HepG2 (cell line): ENCODE results near the gene DACT2. TPM values are rescaled to one million over a fixed set of nuclear protein-coding genes. Genes with fewer than 3 reads are reported as not detected.

Source experiments
- ATAC-seq: fragments of 200-7000 bp; cut with Tn5 transposase; 3 replicates; pipeline ENCODE4 v1.9.1; 2020; ENCODE audit warnings: mild to moderate bottlenecking, moderate library complexity
- BruUV-seq: library from RNA; stranded (reverse); fragments of 400-500 nt; replicated peaks from 2 replicates; lab custom pipeline; 2021; lab: Mats Ljungman, UMichigan
- CTCF ChIA-PET: fragments of 300-600 bp; formaldehyde crosslinking; extraction: SDS; loops from one replicate; lab custom pipeline; 2021; ENCODE audit warnings: low total read pairs, inconsistent platforms, low intra/inter-chr PET ratio; lab: Yijun Ruan, JAX
- POLR2A ChIA-PET: fragments of 350-600 bp; sonication (Branson Sonifier 250); formaldehyde crosslinking; loops from one replicate; lab custom pipeline; 2020; ENCODE audit warnings: antibody characterized with exemption, inconsistent platforms; lab: Yijun Ruan, JAX
- DNase-seq: peaks from one replicate; pipeline ENCODE4 v3.0.0-alpha.2; 2015; ENCODE audit warnings: low spot score
- FAIRE-seq: peaks from 3 replicates; lab custom pipeline; 2011; peaks lifted over from hg19 to GRCh38; lab: Jason Lieb, UNC
- H2AFZ ChIP-seq: one replicate; pipeline ENCODE4 v1.6.1; 2011; ENCODE audit warnings: low read length, inconsistent platforms
- H3K27ac ChIP-seq: fragments of 300-600 bp; 3 replicates; pipeline ENCODE4 v1.8.0; 2011; ENCODE audit warnings: mixed run types, mild to moderate bottlenecking, mixed read lengths, low read length, inconsistent platforms; ENCODE audit not compliant: insufficient read depth; ENCODE audit errors: extremely low read length
- H3K27me3 ChIP-seq, 2 experiments: fragments of 200-600 bp in 1 of 2; 2 replicates in 1 of 2; 3 replicates in 1 of 2; pipeline versions ENCODE4 v1.6.0 to v1.8.0; 2011; ENCODE audit warnings: low read length in 2 of 2, mild to moderate bottlenecking in 2 of 2, moderate library complexity in 2 of 2, inconsistent platforms in 1 of 2; ENCODE audit not compliant: insufficient read depth in 2 of 2, control insufficient read depth in 1 of 2
- H3K36me3 ChIP-seq, 2 experiments: fragments of 200-600 bp in 1 of 2; replicated peaks in 1 of 2; 2 replicates in 1 of 2; 3 replicates in 1 of 2; pipeline versions ENCODE4 v1.5.1 to v1.8.0; 2011; ENCODE audit warnings: low read length in 2 of 2, inconsistent platforms in 1 of 2; ENCODE audit not compliant: insufficient read depth in 2 of 2, control insufficient read depth in 1 of 2
- H3K4me1 ChIP-seq: 2 replicates; pipeline ENCODE4 v1.5.1; 2012; ENCODE audit warnings: low read length, inconsistent platforms; ENCODE audit not compliant: insufficient read depth
- H3K4me2 ChIP-seq: 2 replicates; pipeline ENCODE4 v1.6.0; 2011; ENCODE audit warnings: low read depth, low read length, inconsistent platforms
- H3K4me3 ChIP-seq, 3 experiments: fragments of 200-600 bp in 1 of 3; sonication (generic), shearing (Covaris generic) in 1 of 3; replicated peaks in 1 of 3; 2 replicates each; pipeline ENCODE4 v1.5.1; 2011 to 2016; ENCODE audit warnings: low read length in 3 of 3, inconsistent platforms in 2 of 3, low read depth in 2 of 3, mild to moderate bottlenecking in 2 of 3, control low read depth in 1 of 3, mixed read lengths in 1 of 3; ENCODE audit not compliant: insufficient read depth in 1 of 3
- H3K79me2 ChIP-seq: one replicate; pipeline ENCODE4 v1.6.1; 2011; ENCODE audit warnings: low read length, inconsistent platforms; ENCODE audit not compliant: insufficient read depth
- H3K9ac ChIP-seq: 2 replicates; pipeline ENCODE4 v1.6.0; 2011; ENCODE audit warnings: mild to moderate bottlenecking, low read depth, low read length, inconsistent platforms; ENCODE audit not compliant: insufficient read depth
- H3K9me3 ChIP-seq: 2 replicates; pipeline ENCODE4 v1.5.1; 2012; ENCODE audit warnings: mild to moderate bottlenecking, low read length
- H4K20me1 ChIP-seq: 2 replicates; pipeline ENCODE4 v1.6.0; 2011; ENCODE audit warnings: inconsistent platforms, mild to moderate bottlenecking, low read length, moderate library complexity; ENCODE audit not compliant: insufficient read depth
- AGO1 ChIP-seq: fragments of 200-400 bp; formaldehyde crosslinking; IDR thresholded peaks from 2 replicates; pipeline ENCODE4 v1.6.1; 2017; ENCODE audit warnings: mild to moderate bottlenecking, low read depth, low read length, moderate library complexity; ENCODE audit not compliant: poor library complexity, severe bottlenecking
- ERF ChIP-seq: IDR thresholded peaks from 2 replicates; pipeline ENCODE4 v1.6.1; 2018; ENCODE audit warnings: missing biosample characterization, missing genetic modification reagents
- FOXK1 ChIP-seq: sonication (generic); formaldehyde crosslinking; IDR thresholded peaks from 2 replicates; pipeline ENCODE4 v1.4.0; 2020; ENCODE audit warnings: low read depth, missing genetic modification reagents, borderline replicate concordance
- TBX2 ChIP-seq: sonication (generic); formaldehyde crosslinking; IDR thresholded peaks from 2 replicates; pipeline ENCODE4 v1.5.0; 2020; ENCODE audit warnings: missing genetic modification reagents, mild to moderate bottlenecking, borderline replicate concordance
- ZNF225 ChIP-seq: sonication (generic); formaldehyde crosslinking; IDR thresholded peaks from 2 replicates; pipeline ENCODE4 v1.4.0; 2020; ENCODE audit warnings: mild to moderate bottlenecking, missing genetic modification reagents
- ZNF570 ChIP-seq: sonication (generic); formaldehyde crosslinking; IDR thresholded peaks from 2 replicates; pipeline ENCODE4 v1.4.0; 2020; ENCODE audit warnings: mild to moderate bottlenecking, missing genetic modification reagents, borderline replicate concordance
- WGBS: methylation state at CpG from one replicate; pipeline ENCODE4 v1.1.6; 2017; ENCODE audit warnings: low lambda C conversion rate; 5-methylcytosine and 5-hydroxymethylcytosine counted together
- in situ Hi-C: cut with HindIII; loops from 2 replicates; pipeline ENCODE4 v1.10.0; 2017; ENCODE audit warnings: low pct_unique_long_range_greater_than_20kb; ENCODE audit not compliant: extremely low pct_ligation_motif_present
- intact Hi-C: fragments of 100-400 bp; cut with micrococcal nuclease; formaldehyde crosslinking; loops from one replicate; pipeline ENCODE4 v1.10.0; 2022; ENCODE audit not compliant: unreplicated experiment
- polyA plus RNA-seq, 8 experiments: library from polyadenylated mRNA; depleted of rRNA in 3 of 8; stranded (reverse) in 7 of 8; unstranded in 1 of 8; fragments of >200 nt; fragmentation: Illumina TruSeq in 4 of 8; extraction: Trizol in 4 of 8; gene quantifications; 2 replicates each; pipeline versions ENCODE4 v1.2.1 to v1.2.3, GENCODE V29; 2011 to 2016; ENCODE audit warnings: low read depth in 4 of 8, missing spikeins in 1 of 8, mixed read lengths in 1 of 8; ENCODE audit not compliant: insufficient read depth in 1 of 8
- total RNA-seq, 5 experiments: library from RNA; depleted of rRNA; stranded (reverse); fragments of >200 nt; fragmentation: Illumina TruSeq; extraction: Trizol; gene quantifications; 2 replicates each; pipeline ENCODE4 v1.2.3, GENCODE V29; 2016; ENCODE audit warnings: low read depth in 1 of 5
- TF ChIP-seq, protein P1 (sequence below): sonication (generic); formaldehyde crosslinking; IDR thresholded peaks from 2 replicates; pipeline ENCODE4 v1.8.0; 2022; ENCODE audit warnings: missing genetic modification reagents, mild to moderate bottlenecking, inconsistent platforms, borderline replicate concordance
- TF ChIP-seq, protein P2 (sequence below): sonication (generic); formaldehyde crosslinking; IDR thresholded peaks from 2 replicates; pipeline ENCODE4 v1.4.0; 2020; ENCODE audit warnings: missing genetic modification reagents, borderline replicate concordance

Gene DACT2
- total and polyA plus RNA-seq, 2 of the 13 experiments (the other 11 are each of a cell fraction or from before 2014, with no cell fraction given), result 0.15 TPM; not detected in 1

DNA sequence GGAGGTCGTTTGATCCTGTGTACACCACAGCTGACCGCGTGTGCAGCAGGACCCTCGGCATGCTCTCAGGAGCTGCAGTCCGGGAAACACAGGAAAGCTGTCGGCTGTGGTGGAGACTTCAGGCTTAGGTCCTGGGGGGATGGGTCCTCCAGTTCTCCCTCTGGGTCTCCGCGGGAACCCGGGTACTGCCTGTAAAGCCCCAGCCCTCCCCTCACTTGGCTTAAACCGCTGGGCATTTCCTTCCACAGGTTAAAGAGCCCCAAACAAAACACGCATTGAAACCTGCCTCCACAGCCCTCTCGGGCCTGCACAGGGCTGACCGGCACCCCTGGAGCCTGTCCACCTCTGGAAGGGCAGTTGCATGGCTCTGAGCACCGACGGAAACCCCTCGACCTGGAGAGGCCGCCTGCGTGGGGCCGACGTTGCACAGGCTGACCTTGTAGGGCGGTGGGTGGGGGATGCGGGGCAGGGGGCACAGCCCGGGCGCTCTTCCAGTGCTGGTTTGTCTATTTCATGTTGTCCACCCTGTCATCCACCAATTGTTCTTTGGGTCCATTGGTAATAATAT is 59.1 kb downstream of the DACT2 start:
- intact Hi-C loops, result no loop called here
- POLR2A ChIA-PET, result interaction anchor here (2.0 to 2.5 kb wide), 3 partner anchors 13 to 41 kb away, joined by 7 to 10 read pairs (median 7); no protein-coding TSS in a partner anchor
- Histone ChIP-seq H3K36me3 (no peaks in the 10 kb centered on the region), H3K4me3 (no peak overlapping the region), H3K79me2 (no peaks in the 10 kb centered on the region), H4K20me1 (no peaks in the 10 kb centered on the region), H2AFZ (no peak overlapping the region), H3K4me2 (no peak overlapping the region), H3K4me1 (peaks cover 56% of the 10 kb centered on the region), H3K27me3 (no peaks in the 10 kb centered on the region), H3K9ac (no peak overlapping the region), H3K9me3 (peaks cover 7% of the 10 kb centered on the region), H3K27ac (no peak overlapping the region)
- in situ Hi-C loops, result no loop called here
- TF ChIP-seq TBX2 (CRISPR knock-in tag) (0 out of 2 replicates have a peak, but pooled peaks have one; percentile 36), ERF (CRISPR knock-in tag) (no peak), ZNF570 (CRISPR knock-in tag) (0 out of 2 replicates have a peak, but pooled peaks have one; percentile 14), FOXK1 (CRISPR knock-in tag) (0 out of 2 replicates have a peak, but pooled peaks have one; percentile 11), ZNF225 (0 out of 2 replicates have a peak, but pooled peaks have one; percentile 24), AGO1 (peak; percentile 38)
- TF ChIP-seq, protein P1, sequence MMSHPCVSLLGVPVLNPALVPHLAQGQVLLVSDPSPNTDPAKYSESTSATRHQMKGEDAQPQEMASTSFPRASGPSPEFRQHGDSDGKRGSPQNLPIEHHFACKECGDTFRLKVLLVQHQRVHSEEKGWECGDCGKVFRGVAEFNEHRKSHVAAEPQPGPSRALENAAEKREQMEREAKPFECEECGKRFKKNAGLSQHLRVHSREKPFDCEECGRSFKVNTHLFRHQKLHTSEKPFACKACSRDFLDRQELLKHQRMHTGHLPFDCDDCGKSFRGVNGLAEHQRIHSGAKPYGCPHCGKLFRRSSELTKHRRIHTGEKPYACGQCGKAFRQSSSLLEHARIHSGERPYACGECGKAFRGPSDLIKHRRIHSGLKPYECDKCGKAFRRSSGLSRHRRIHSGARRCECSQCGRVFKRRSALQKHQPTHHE (CRISPR knock-in tag), result 0 out of 2 replicates have a peak, but pooled peaks have one; percentile 19
- TF ChIP-seq, protein P2, sequence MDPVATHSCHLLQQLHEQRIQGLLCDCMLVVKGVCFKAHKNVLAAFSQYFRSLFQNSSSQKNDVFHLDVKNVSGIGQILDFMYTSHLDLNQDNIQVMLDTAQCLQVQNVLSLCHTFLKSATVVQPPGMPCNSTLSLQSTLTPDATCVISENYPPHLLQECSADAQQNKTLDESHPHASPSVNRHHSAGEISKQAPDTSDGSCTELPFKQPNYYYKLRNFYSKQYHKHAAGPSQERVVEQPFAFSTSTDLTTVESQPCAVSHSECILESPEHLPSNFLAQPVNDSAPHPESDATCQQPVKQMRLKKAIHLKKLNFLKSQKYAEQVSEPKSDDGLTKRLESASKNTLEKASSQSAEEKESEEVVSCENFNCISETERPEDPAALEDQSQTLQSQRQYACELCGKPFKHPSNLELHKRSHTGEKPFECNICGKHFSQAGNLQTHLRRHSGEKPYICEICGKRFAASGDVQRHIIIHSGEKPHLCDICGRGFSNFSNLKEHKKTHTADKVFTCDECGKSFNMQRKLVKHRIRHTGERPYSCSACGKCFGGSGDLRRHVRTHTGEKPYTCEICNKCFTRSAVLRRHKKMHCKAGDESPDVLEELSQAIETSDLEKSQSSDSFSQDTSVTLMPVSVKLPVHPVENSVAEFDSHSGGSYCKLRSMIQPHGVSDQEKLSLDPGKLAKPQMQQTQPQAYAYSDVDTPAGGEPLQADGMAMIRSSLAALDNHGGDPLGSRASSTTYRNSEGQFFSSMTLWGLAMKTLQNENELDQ (CRISPR knock-in tag), result no peak
- no peak for DNase-seq
- ATAC-seq, result no peak
- no peak for FAIRE-seq
- no TSS peak for BruUV-seq
- 92% methylated on average over 17 of the region's 24 CpGs for WGBS
- CTCF ChIA-PET, result no interaction called here
